HG03025 (cell line): ENCODE measurements around the gene SLC25A30.
"Not testable (repeated sequence)": the region's sequence is repeated elsewhere in the genome, so short reads cannot be mapped to it uniquely, and the experiment has no call there.

Experiments used
- ATAC-seq: cut with Tn5 transposase; IDR thresholded peaks from one replicate; pipeline ENCODE4 v1.9.1; 2021; ENCODE audit warnings: mild to moderate bottlenecking, moderate library complexity; ENCODE audit not compliant: unreplicated experiment, low FRiP score

Gene SLC25A30

GRCh38 chr13:45370922-45371406 lies 47.2 kb downstream of the SLC25A30 start:
- ATAC-seq = no peak

GRCh38 chr13:45369116-45369515 lies 49.1 kb downstream of the SLC25A30 start:
- ATAC-seq = no peak

GRCh38 chr13:45368571-45368970 lies 49.6 kb downstream of the SLC25A30 start:
- ATAC-seq = no peak

GRCh38 chr13:45368005-45368404 lies 50.2 kb downstream of the SLC25A30 start:
- no peak for ATAC-seq

DNA sequence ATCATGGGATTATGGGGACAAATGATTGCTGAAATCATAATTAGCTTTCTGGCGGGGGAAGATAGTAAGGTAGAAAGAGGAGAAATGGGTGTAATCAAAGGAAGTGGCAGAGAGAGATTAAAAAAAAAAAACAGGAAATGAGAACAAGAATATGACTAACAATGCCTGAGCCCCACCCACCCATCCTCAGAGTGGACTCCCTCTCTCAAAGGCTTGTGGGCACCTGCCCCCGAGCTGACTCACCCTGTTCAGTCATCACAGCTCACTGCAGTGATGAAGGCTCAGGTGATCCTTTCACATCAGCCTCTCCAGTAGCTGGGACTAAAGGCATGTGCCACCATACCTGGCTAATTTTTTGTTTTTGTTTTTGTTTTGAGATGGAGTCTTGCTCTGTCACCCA lies 50.8 kb downstream of the SLC25A30 start:
- ATAC-seq = peak; percentile 77

- no peak for ATAC-seq
Measured at GRCh38 chr13:45365558-45365885, 52.7 kb downstream of the SLC25A30 start.

DNA sequence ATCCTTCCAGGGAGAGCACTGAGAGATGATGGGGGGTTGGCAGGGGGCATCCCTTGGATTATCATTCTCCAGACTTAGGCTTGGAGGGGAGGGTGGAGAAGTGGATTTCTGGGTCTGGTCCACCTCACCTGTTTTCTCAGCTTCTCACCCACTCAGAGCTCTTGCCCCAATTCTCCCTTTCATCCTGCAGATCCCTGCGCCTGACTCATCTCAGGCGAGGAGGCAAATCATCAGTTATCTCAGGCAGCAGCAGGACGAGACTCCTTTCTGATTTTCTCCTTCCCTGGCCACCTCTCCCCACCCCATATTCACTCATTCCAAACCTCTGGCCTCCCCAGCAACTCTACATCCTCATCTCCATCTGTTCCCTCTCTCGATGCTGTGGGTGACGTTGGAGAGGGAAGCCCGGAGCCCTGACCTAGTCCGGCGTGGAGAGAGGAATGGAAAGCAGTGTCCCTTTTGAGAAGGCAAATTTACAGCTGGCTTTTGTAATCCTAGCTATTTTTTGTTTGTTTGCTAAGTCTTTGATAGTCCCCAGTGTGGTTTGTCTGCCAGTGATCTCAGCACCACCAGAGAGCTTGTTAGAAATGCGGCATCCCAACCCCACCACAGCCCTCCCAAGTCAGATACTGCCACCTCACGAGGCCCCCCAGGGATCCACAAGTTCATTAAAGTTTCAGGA lies 53.2 kb downstream of the SLC25A30 start:
- no peak for ATAC-seq

- ATAC-seq = no peak
Measured at GRCh38 chr13:45362939-45363338, 55.2 kb downstream of the SLC25A30 start.

GRCh38 chr13:45361596-45362206 lies 56.5 kb downstream of the SLC25A30 start:
- no peak for ATAC-seq

GRCh38 chr13:45356966-45357672 lies 61.1 kb downstream of the SLC25A30 start:
- ATAC-seq = no peak

- no peak for ATAC-seq
Measured at GRCh38 chr13:45353895-45354294, 64.3 kb downstream of the SLC25A30 start.

DNA sequence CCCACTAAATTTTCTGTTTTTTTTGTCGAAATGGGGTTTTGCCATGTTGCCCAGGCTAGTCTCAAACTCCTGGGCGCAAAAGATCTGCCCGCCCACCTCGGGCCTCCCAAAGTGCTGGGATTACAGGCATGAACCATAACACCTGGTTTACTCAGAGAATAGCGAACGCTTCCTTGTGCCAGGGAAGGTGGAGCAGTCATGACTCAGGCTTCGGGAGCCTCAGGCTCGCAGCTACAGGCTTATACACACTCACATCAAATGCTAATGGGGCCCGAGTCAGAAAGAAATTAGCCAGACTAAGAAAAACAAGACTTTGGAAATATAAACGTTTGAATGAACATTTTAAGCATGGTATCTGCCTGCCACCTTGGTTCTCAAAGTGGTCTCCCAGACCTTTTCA lies 66.1 kb downstream of the SLC25A30 start:
- ATAC-seq = no peak

GRCh38 chr13:45350152-45350551 lies 68.0 kb downstream of the SLC25A30 start:
- no peak for ATAC-seq

- ATAC-seq = no peak
Measured at GRCh38 chr13:45349438-45349837, 68.7 kb downstream of the SLC25A30 start.

DNA sequence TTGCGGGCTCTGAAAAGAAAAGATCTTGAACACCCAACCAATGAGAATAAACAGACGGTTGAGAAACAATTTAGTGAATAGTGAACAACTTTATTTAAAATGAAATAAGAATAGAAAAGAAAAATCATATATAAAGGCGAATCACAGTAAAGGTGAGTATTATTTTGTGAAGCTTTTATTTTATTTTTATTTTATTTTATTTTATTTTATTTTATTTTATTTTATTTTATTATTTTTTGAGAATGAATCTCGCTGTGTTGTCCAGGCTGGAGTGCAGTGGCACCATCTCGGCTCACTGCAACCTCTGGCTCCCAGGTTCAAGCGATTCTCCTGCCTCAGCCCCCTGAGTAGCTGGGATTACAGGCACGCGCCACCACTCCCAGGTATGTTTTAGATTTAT lies 74.1 kb downstream of the SLC25A30 start:
- ATAC-seq = not testable (repeated sequence)
